ENCODE results near the gene CELSR1. TPM values are rescaled to one million over a fixed set of nuclear protein-coding genes. Genes with fewer than 3 reads are reported as not detected.

The CELSR1 gene
- total RNA-seq, 1 donor from 2014 or later, result 16.0 TPM

GRCh38 chr22:46455446-46455845 lies 82.0 kb downstream of the CELSR1 start:
- Mint-ChIP-seq H3K27me3 (ENCODE audit: unreplicated experiment) (no peaks in the 10 kb centered on the region), H3K4me3 (ENCODE audit: unreplicated experiment) (no peak overlapping the region), H3K27ac (ENCODE audit: unreplicated experiment) (no peak overlapping the region), H3K36me3 (ENCODE audit: unreplicated experiment) (no peaks in the 10 kb centered on the region), H3K9me3 (ENCODE audit: unreplicated experiment) (no peaks in the 10 kb centered on the region), H3K4me1 (ENCODE audit: unreplicated experiment) (peaks cover 63% of the 10 kb centered on the region)
- DNase-seq (ENCODE audit: extremely low spot score, unreplicated experiment), result no peak
- no peak for TF ChIP-seq CTCF (IDR thresholded peaks at IDR 0.05)

- Mint-ChIP-seq H3K4me3 (ENCODE audit: unreplicated experiment) (no peak overlapping the region), H3K27me3 (ENCODE audit: unreplicated experiment) (no peaks in the 10 kb centered on the region), H3K36me3 (ENCODE audit: unreplicated experiment) (no peaks in the 10 kb centered on the region), H3K4me1 (ENCODE audit: unreplicated experiment) (peaks cover 65% of the 10 kb centered on the region), H3K9me3 (ENCODE audit: unreplicated experiment) (no peaks in the 10 kb centered on the region), H3K27ac (ENCODE audit: unreplicated experiment) (no peak overlapping the region)
- TF ChIP-seq CTCF (IDR thresholded peaks at IDR 0.05), result no peak
- peak; percentile 81 for DNase-seq (ENCODE audit: extremely low spot score, unreplicated experiment)
These were observed 82.7 kb downstream of the CELSR1 start for GRCh38 chr22:46454504-46455269.

- H3K4me3 Mint-ChIP-seq (ENCODE audit: unreplicated experiment), result no peak overlapping the region
- H3K27me3 Mint-ChIP-seq (ENCODE audit: unreplicated experiment), result no peaks in the 10 kb centered on the region
- H3K36me3 Mint-ChIP-seq (ENCODE audit: unreplicated experiment), result no peaks in the 10 kb centered on the region
- peaks cover 59% of the 10 kb centered on the region for H3K4me1 Mint-ChIP-seq (ENCODE audit: unreplicated experiment)
- DNase-seq (ENCODE audit: extremely low spot score, unreplicated experiment), result no peak
- no peaks in the 10 kb centered on the region for H3K9me3 Mint-ChIP-seq (ENCODE audit: unreplicated experiment)
- H3K27ac Mint-ChIP-seq (ENCODE audit: unreplicated experiment), result no peak overlapping the region
- no peak for TF ChIP-seq CTCF (IDR thresholded peaks at IDR 0.05)
These were observed 83.5 kb downstream of the CELSR1 start for GRCh38 chr22:46453829-46454503.

GRCh38 chr22:46453006-46453828 lies 84.2 kb downstream of the CELSR1 start:
- DNase-seq (ENCODE audit: extremely low spot score, unreplicated experiment), result no peak
- H3K27ac Mint-ChIP-seq (ENCODE audit: unreplicated experiment), result no peak overlapping the region
- peaks cover 60% of the 10 kb centered on the region for H3K4me1 Mint-ChIP-seq (ENCODE audit: unreplicated experiment)
- H3K36me3 Mint-ChIP-seq (ENCODE audit: unreplicated experiment), result no peaks in the 10 kb centered on the region
- H3K27me3 Mint-ChIP-seq (ENCODE audit: unreplicated experiment), result no peaks in the 10 kb centered on the region
- TF ChIP-seq CTCF (IDR thresholded peaks at IDR 0.05), result no peak
- H3K9me3 Mint-ChIP-seq (ENCODE audit: unreplicated experiment), result no peaks in the 10 kb centered on the region
- H3K4me3 Mint-ChIP-seq (ENCODE audit: unreplicated experiment), result no peak overlapping the region
